Loucy (cell line): ENCODE data around the gene TMEM38B.

Experiments used
- H2AFZ ChIP-seq: fragments of 200-600 bp; sonication (generic); 2 replicates; pipeline ENCODE4 v1.6.0; 2016; ENCODE audit warnings: antibody characterized with exemption, mild to moderate bottlenecking, low read length, moderate library complexity
- H3F3A ChIP-seq: fragments of 200-600 bp; 2 replicates; pipeline ENCODE4 v1.6.0; 2016; ENCODE audit warnings: antibody characterized with exemption, low read depth, mild to moderate bottlenecking
- H3K27me3 ChIP-seq: fragments of 200-600 bp; sonication (generic); 2 replicates; pipeline ENCODE4 v1.6.1; 2014; ENCODE audit warnings: low read length, mild to moderate bottlenecking; ENCODE audit not compliant: insufficient read depth, poor library complexity, severe bottlenecking
- H3K36me3 ChIP-seq: fragments of 200-600 bp; sonication (generic); 2 replicates; pipeline ENCODE4 v1.6.1; 2016; ENCODE audit warnings: low read length; ENCODE audit not compliant: insufficient read depth
- H3K4me1 ChIP-seq: fragments of 200-600 bp; sonication (generic); 2 replicates; pipeline ENCODE4 v1.5.1; 2014; ENCODE audit warnings: low read length, mild to moderate bottlenecking; ENCODE audit not compliant: insufficient read depth, poor library complexity, severe bottlenecking
- H3K4me2 ChIP-seq: fragments of 200-600 bp; sonication (generic); 2 replicates; pipeline ENCODE4 v1.6.0; 2014; ENCODE audit warnings: antibody characterized with exemption, low read length, low read depth, mild to moderate bottlenecking; ENCODE audit not compliant: poor library complexity, severe bottlenecking
- H3K4me3 ChIP-seq: fragments of 200-600 bp; sonication (generic); 2 replicates; pipeline ENCODE4 v1.5.1; 2014; ENCODE audit warnings: low read length, mild to moderate bottlenecking, mixed read lengths; ENCODE audit not compliant: poor library complexity, severe bottlenecking
- H3K79me2 ChIP-seq: fragments of 200-600 bp; sonication (generic); 2 replicates; pipeline ENCODE4 v1.6.1; 2014; ENCODE audit warnings: low read length; ENCODE audit not compliant: insufficient read depth
- H3K9ac ChIP-seq: fragments of 200-600 bp; sonication (generic); 2 replicates; pipeline ENCODE4 v1.6.0; 2014; ENCODE audit warnings: mild to moderate bottlenecking, low read depth, low read length, moderate library complexity; ENCODE audit not compliant: poor library complexity, severe bottlenecking
- H3K9me2 ChIP-seq: fragments of 200-600 bp; sonication (generic); replicated peaks from 2 replicates; pipeline ENCODE4 v1.6.1; 2016; ENCODE audit warnings: low read depth, low read length, mixed read lengths
- H3K9me3 ChIP-seq: fragments of 200-600 bp; sonication (generic); 2 replicates; pipeline ENCODE4 v1.6.1; 2014; ENCODE audit warnings: mild to moderate bottlenecking, antibody characterized with exemption, low read length, low read depth; ENCODE audit not compliant: insufficient read depth
- H4K20me1 ChIP-seq: fragments of 200-600 bp; sonication (generic); 2 replicates; pipeline ENCODE4 v1.6.0; 2014; ENCODE audit warnings: antibody characterized with exemption, low read length, mild to moderate bottlenecking; ENCODE audit not compliant: insufficient read depth, poor library complexity, severe bottlenecking
- EZH2phosphoT487 ChIP-seq: fragments of 200-600 bp; IDR thresholded peaks from 2 replicates; pipeline ENCODE4 v1.6.1; 2018; ENCODE audit warnings: antibody characterized with exemption, mild to moderate bottlenecking, moderate library complexity, borderline replicate concordance
- TF ChIP-seq, protein P1 (sequence below): fragments of 200-600 bp; sonication (generic); conservative IDR thresholded peaks from 2 replicates; pipeline ENCODE4 v1.5.1; 2014; ENCODE audit warnings: mild to moderate bottlenecking, antibody characterized with exemption, low read length

TMEM38B gene

DNA sequence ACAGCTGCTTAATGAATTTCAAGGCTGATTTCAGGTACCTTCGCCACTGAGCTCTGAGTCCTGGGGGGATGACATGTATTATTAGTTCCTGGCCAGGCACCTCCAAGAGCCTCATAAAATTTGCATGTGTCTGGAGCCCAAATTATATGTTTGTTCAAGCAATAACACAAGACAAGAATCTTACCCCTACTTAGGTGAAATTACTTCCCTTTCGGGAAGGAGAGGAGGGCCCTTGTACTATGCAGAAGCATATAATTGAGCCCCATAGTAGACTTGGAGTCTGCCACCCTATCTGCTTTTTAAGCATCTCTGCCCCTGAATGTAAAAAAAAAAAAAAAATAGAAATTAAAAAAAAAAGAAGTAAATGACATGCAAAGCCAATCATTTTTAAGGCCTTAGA lies 13.0 kb upstream of the TMEM38B start:
- H3F3A ChIP-seq = no peaks in the 10 kb centered on the region
- no peaks in the 10 kb centered on the region for H4K20me1 ChIP-seq
- no peak overlapping the region for H3K9ac ChIP-seq
- no peaks in the 10 kb centered on the region for H3K79me2 ChIP-seq
- no peaks in the 10 kb centered on the region for H3K9me2 ChIP-seq
- TF ChIP-seq EZH2phosphoT487 = no peak
- TF ChIP-seq, protein P1, sequence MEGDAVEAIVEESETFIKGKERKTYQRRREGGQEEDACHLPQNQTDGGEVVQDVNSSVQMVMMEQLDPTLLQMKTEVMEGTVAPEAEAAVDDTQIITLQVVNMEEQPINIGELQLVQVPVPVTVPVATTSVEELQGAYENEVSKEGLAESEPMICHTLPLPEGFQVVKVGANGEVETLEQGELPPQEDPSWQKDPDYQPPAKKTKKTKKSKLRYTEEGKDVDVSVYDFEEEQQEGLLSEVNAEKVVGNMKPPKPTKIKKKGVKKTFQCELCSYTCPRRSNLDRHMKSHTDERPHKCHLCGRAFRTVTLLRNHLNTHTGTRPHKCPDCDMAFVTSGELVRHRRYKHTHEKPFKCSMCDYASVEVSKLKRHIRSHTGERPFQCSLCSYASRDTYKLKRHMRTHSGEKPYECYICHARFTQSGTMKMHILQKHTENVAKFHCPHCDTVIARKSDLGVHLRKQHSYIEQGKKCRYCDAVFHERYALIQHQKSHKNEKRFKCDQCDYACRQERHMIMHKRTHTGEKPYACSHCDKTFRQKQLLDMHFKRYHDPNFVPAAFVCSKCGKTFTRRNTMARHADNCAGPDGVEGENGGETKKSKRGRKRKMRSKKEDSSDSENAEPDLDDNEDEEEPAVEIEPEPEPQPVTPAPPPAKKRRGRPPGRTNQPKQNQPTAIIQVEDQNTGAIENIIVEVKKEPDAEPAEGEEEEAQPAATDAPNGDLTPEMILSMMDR = no peak
- peak overlapping the region; percentile 14 for H3K4me2 ChIP-seq
- H3K9me3 ChIP-seq = no peaks in the 10 kb centered on the region
- H3K36me3 ChIP-seq = no peaks in the 10 kb centered on the region
- peaks cover 13% of the 10 kb centered on the region for H3K4me1 ChIP-seq
- no peaks in the 10 kb centered on the region for H3K27me3 ChIP-seq
- H3K4me3 ChIP-seq = no peak overlapping the region
- H2AFZ ChIP-seq = no peak overlapping the region

DNA sequence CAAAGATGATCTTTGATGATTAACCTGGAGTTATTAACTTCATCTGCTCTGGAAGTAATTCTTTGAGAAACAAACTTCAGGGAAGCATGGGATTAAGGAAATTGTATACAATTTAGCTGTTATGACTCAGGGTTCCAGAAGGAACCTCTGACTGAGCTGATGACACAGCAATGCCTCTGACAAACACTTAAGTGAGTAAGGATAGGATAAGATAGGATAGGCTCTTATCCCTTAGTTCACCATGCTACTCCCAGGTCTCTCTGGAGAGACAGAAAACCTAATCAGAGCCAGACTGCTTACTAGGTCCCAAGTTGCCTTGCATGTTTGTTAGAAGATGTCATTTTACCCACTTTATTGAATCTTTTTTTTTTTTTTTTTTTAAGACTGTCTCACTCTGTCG lies 12.6 kb upstream of the TMEM38B start:
- H3K9me2 ChIP-seq = no peaks in the 10 kb centered on the region
- no peaks in the 10 kb centered on the region for H3K9me3 ChIP-seq
- TF ChIP-seq EZH2phosphoT487 = no peak
- TF ChIP-seq, protein P1 = no peak
- no peak overlapping the region for H3K4me2 ChIP-seq
- H4K20me1 ChIP-seq = no peaks in the 10 kb centered on the region
- no peaks in the 10 kb centered on the region for H3K79me2 ChIP-seq
- peaks cover 13% of the 10 kb centered on the region for H3K4me1 ChIP-seq
- H3K4me3 ChIP-seq = no peak overlapping the region
- H3K36me3 ChIP-seq = no peaks in the 10 kb centered on the region
- H2AFZ ChIP-seq = no peak overlapping the region
- no peaks in the 10 kb centered on the region for H3F3A ChIP-seq
- no peak overlapping the region for H3K9ac ChIP-seq
- H3K27me3 ChIP-seq = no peaks in the 10 kb centered on the region

DNA sequence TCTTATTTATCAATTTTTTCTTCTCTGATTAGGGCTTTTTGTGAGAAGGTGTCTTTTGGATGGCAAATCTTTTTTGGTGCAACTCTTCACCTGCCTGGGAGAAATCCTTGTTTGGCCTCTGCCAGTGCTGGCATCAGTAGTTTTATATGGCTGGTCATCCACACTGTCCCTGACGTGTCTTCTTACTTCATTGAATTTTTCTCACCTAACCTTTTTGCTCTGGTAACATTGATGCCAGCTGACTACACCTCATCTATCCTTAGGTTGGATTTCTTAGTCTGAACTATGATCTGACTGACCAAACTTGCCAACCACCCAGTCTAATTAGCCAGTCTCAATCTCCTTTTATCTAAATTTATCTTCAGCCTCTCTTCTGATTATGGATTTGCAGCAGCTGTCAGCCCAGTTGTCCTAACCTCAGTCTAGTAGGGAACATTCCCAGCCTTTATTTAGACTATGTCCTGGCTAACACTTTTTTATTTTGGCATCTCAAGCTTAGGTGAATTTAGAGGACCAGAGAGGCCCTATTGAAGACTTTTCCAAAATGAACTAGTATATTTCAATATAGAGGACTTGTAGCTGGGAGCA lies 10.6 kb upstream of the TMEM38B start:
- H3K79me2 ChIP-seq = no peaks in the 10 kb centered on the region
- TF ChIP-seq, protein P1 = no peak
- TF ChIP-seq EZH2phosphoT487 = no peak
- H3F3A ChIP-seq = no peaks in the 10 kb centered on the region
- no peak overlapping the region for H3K4me2 ChIP-seq
- H4K20me1 ChIP-seq = no peaks in the 10 kb centered on the region
- no peaks in the 10 kb centered on the region for H3K27me3 ChIP-seq
- H3K9me3 ChIP-seq = no peaks in the 10 kb centered on the region
- no peak overlapping the region for H2AFZ ChIP-seq
- H3K9ac ChIP-seq = no peak overlapping the region
- H3K4me3 ChIP-seq = no peak overlapping the region
- no peaks in the 10 kb centered on the region for H3K36me3 ChIP-seq
- H3K9me2 ChIP-seq = no peaks in the 10 kb centered on the region
- H3K4me1 ChIP-seq = peaks cover 13% of the 10 kb centered on the region
